Breast epithelium (tissue), 3 donors: ENCODE results near the gene USP24.

Source experiments
- POLR2A ChIP-seq: fragments of 450-650 bp; IDR thresholded peaks from one replicate; pipeline ENCODE4 v1.6.1; 2016; ENCODE audit warnings: antibody characterized with exemption, mild to moderate bottlenecking, moderate library complexity
- POLR2AphosphoS5 ChIP-seq, 3 donors: sonication (generic); formaldehyde crosslinking; IDR thresholded peaks; one replicate each; pipeline ENCODE4 v1.6.1; 2017; ENCODE audit warnings: antibody characterized with exemption in 3 of 3
- TF ChIP-seq, protein P1 (sequence below), 3 donors: fragments of 450-650 bp; IDR thresholded peaks; one replicate each; pipeline ENCODE4 v1.5.1; 2016 to 2017; ENCODE audit warnings: antibody characterized with exemption in 3 of 3, mild to moderate bottlenecking in 3 of 3, moderate library complexity in 3 of 3

DNA sequence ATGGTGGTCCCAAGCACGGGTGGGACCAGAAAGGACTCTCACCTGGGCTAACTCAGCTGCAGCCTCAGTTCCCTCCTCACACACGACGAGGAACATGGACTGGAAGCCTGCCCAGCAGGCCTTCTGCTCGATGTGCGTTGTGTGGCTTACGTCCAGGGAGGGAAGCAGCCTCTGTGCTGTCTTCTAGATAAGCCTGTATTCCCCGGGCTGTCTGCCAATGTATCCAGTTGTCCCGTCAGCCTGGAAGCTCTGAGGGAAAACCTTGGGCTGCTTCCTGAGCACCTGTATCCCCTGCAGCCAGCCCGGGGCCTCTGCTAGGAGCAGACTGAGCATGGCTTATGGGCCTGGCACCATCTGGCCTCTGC, 165.3 kb downstream of the USP24 start:
- TF ChIP-seq, protein P1, sequence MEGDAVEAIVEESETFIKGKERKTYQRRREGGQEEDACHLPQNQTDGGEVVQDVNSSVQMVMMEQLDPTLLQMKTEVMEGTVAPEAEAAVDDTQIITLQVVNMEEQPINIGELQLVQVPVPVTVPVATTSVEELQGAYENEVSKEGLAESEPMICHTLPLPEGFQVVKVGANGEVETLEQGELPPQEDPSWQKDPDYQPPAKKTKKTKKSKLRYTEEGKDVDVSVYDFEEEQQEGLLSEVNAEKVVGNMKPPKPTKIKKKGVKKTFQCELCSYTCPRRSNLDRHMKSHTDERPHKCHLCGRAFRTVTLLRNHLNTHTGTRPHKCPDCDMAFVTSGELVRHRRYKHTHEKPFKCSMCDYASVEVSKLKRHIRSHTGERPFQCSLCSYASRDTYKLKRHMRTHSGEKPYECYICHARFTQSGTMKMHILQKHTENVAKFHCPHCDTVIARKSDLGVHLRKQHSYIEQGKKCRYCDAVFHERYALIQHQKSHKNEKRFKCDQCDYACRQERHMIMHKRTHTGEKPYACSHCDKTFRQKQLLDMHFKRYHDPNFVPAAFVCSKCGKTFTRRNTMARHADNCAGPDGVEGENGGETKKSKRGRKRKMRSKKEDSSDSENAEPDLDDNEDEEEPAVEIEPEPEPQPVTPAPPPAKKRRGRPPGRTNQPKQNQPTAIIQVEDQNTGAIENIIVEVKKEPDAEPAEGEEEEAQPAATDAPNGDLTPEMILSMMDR (IDR thresholded peaks at IDR 0.05) = no peak
- TF ChIP-seq POLR2A (no peak), POLR2AphosphoS5 (IDR thresholded peaks at IDR 0.05) (no peak)
